ENCODE results near the gene NPVF.

NPVF gene

DNA sequence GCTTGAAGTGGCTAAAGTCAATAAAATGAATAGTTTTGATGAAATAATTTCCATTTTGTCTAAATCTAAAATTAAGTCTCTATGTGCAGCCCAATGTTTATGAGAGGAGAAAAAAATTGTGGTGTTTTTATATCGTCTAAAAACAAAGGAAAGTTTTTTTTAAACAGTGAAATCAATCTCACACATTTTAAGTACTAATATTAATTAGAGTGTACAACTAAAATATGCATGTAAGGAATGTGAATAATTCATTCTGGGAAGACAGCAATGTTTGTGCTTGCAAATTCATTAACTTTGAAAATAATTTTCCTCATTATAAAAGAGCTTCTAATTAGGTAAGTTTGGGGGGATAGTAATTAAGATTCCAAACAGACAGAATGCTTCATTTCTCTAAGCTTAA is at the start of gene NPVF:
Gene NPVF, minus strand, starts transcription at position 101 of the 400 bp plus-strand sequence. Its CDS starts 47 bp downstream, at position 54.
- no peak for DNase-seq

DNA sequence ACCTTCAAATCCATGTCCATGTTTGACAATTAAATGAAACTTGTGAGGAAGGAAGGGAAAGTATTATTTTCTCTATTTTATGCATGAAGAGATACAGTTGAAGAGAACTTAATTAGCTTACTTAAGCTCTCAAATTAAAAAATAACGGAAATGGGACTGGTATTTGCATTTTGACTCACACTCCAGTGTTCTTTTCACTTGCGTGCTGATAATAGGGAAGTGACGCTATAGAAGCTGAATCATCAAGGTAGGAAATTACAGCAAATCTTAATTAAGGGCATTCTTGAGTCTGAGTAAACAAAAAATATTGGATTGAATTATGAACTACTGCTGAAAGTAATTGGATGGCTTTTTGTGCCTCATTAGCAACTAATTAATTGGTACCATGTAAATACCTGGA is 44.0 kb upstream of the NPVF start:
- peak in 2 of 3 donors; percentile 5 to 22 for DNase-seq

GRCh38 chr7:25263337-25263736 is 35.1 kb upstream of the NPVF start:
- no peak for DNase-seq

DNA sequence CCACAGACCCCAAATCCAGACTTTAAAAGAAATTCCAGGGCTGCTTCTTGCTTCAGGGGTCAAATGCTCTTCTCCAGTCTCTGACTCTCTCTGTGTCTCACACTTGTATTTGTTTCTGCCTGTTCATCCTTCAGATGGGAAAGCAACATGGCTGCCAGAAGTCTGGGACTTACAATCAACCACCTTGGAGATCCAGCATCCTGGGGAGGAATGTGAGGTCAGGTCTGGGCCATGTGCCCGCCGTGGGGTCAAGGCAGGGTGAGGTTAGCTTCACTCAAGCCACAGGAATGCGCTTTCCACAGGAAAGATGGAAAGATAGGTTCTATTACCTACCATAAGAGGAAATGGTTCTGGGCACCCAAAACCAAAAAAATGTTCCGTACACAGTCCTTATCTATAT is 34.3 kb upstream of the NPVF start:
- no peak for DNase-seq

GRCh38 chr7:25261545-25262140 is 33.4 kb upstream of the NPVF start:
- no peak for DNase-seq

- peak; percentile 20 to 80 (median 50) for DNase-seq
Observed at GRCh38 chr7:25260862-25261494, 32.7 kb upstream of the NPVF start.

GRCh38 chr7:25259487-25260243 is 31.4 kb upstream of the NPVF start:
- DNase-seq = peak; percentile 75 to 85 (median 81)

- DNase-seq = no peak
Observed at GRCh38 chr7:25256333-25256819, 28.1 kb upstream of the NPVF start.

DNA sequence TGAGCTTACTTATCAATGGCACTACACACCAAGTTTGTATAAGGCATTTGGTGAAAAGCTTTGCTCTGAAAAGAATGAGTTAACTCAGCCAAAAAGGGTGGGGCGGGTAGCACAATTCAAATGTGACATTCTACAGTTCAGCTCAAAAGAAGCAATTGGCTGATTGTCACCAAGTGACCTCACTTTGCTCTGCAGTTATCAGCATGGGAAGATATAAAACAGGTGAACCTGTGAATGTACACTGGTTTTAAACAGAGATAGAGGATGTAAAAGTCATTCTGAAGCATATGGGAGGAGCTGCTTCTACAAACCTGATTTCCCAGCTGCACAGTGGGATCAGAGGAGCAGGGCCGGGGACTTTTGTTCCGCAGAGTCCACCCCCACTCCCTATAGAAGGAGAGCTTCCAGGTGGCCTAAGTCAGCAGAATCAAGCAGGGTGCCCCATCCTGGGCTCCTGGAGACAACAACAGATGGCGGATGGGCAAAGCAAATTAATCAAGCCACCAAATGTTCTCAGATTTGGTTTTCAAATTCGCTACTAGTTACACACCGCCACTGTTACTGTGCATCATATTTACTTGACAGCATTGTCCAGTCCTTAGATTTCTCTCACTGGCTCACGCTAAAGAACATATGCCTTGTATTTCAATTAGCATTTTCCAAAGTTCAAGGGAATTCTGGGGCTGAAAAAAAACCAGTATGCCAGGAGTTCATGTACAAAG is 27.5 kb upstream of the NPVF start:
- no peak for DNase-seq

- DNase-seq = no peak
Observed at GRCh38 chr7:25254604-25255003, 26.3 kb upstream of the NPVF start.

DNA sequence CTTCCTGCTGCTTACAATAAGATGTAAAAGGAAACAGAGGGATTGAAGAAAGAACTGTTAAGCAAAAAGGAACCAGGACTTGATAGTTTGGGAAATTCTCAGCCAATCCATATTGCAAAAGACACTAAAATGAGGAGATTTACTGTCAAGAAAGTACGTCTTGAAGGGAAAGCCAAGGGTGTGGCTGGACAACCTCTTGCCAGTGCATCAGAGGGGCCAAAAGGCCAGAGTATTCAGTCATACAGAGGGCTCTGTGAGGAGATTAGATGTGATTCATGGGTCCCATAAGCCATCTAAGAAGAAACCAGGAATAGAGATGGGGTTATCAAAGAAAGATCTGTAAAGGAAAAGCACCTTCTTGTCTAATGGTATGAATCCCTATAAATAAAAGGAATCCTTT is 25.4 kb upstream of the NPVF start:
- DNase-seq = no peak

- no peak for DNase-seq
Observed at GRCh38 chr7:25250386-25250785, 22.1 kb upstream of the NPVF start.

GRCh38 chr7:25249772-25250171 is 21.5 kb upstream of the NPVF start:
- no peak for DNase-seq

DNA sequence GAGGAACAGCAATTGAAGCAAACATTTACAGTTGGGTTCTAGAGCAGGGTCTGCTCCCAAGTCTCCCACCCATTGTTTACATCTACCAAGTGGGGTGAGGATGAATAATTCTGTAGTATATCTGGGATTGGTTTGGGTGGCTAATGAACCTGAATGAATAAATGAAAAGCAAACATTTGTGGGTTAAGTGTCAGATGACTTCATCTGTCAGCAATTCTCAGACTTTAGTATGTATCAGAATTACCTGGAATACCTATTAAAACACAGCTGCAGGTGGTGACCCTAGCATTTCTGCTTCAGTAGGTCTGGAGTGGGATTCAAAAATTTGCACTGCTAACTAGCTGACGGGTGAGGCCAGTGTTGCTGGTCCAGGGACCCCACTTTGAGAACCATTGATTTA is 18.0 kb upstream of the NPVF start:
- no peak for DNase-seq

DNA sequence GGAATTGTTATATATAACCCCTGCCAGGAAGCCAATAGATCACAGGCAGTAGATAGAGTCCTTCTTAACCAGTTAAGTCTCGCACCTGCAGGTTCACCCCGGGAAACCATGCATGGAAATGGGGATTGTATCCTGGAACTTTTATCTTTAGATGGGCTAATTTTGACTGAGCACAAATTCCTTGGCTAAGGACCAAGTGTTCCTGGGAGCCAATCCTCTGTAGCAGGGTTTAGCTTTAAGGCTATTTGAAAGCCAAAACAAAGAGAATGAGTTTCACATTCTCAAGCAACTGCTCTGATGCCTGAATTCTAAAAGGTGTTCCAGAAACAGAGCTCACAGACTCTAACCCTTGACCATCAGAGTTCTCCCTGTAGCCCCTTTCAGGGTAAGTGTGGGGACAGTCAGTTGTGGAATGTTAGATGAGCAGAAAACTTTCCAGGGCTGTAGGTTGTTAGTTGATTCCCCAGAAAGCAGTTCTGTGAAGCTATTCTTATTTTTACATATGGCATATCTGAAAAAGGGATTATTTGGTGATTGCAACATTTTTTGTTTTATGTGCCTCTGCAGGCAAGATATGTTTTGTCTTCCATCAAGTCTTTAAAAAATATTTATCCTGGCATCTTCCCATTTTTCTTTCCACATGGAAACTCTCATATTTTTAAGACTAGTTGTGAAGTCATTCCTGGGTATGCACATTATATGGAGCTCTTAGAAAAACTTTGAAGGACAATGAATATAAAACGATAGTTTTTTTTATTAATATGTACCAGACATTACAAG is 16.2 kb upstream of the NPVF start:
- DNase-seq = no peak

DNA sequence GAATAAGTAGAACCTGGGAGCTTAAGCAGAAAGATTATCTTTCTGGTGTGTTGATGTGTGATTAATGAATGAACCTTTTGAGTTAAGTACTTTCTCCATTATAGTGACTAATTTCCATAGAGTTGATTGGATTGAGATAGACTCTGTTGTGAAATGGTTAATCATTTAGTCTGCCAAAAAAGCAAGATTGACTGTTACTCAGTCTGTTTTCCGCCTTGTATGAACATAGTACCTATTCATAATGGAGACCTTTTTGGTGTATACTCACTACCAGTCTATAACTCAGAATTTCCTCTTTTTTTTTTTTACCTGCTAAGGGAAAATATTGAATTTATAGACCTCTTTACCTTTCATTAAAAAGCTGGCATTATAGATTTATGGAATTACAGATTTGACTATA is 14.4 kb upstream of the NPVF start:
- no peak for DNase-seq

- DNase-seq = no peak
Observed at GRCh38 chr7:25240896-25241295, 12.6 kb upstream of the NPVF start.

- no peak for DNase-seq
Observed at GRCh38 chr7:25240340-25240739, 12.1 kb upstream of the NPVF start.

- DNase-seq = no peak
Observed at GRCh38 chr7:25239888-25240287, 11.6 kb upstream of the NPVF start.

GRCh38 chr7:25238066-25238725 is 9.9 kb upstream of the NPVF start:
- DNase-seq = no peak

DNA sequence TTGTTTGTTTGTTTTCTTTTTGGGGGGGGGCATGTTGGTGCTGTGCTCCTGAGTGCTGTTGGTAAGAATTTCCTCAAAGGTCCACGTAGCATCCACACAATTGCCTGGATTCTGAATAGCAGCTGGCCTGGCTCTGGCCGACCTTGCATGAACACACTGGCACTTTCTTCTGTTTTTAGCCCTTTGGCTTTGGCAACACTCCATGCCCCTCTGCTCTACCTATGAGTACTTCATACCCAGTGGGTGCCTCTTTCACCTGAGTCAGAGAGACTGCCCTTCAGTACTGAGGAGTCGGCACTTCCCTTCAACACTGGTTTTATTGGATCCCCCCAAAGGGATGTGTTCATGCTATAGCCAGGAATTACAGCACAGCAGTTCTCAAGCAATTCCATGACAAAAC is 7.2 kb upstream of the NPVF start:
- DNase-seq = no peak

- no peak for DNase-seq
Observed at GRCh38 chr7:25234336-25234735, 6.0 kb upstream of the NPVF start.
